ENCODE measurements around the gene PDE4B.
A peak's percentile ranks its signal among the peaks of the same experiment; 100 is the strongest.
"Not testable (repeated sequence)": the region's sequence is repeated elsewhere in the genome, so short reads cannot be mapped to it uniquely, and the experiment has no call there.

The PDE4B gene

DNA sequence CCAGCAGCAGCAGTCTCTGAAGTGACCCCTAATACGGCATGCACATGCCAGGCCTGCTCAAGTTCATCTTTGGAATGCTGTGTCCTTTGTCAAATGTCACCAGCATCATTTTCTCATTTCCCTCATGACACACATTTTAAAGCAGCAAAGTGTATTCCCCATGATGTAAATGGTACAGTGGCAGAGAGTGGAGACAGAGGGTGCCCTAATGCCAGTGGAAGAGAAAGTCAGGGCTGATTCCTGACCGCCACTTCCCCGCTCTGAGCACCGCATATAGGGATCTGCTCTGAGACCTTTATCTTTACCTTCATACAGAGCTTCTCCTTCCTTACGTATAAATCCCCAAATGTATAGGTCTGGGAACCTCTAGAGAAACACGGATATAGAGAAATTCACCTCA is 518.9 kb downstream of the PDE4B start:
- no peak for DNase-seq (ENCODE audit: low read depth in 2 of 2)

DNA sequence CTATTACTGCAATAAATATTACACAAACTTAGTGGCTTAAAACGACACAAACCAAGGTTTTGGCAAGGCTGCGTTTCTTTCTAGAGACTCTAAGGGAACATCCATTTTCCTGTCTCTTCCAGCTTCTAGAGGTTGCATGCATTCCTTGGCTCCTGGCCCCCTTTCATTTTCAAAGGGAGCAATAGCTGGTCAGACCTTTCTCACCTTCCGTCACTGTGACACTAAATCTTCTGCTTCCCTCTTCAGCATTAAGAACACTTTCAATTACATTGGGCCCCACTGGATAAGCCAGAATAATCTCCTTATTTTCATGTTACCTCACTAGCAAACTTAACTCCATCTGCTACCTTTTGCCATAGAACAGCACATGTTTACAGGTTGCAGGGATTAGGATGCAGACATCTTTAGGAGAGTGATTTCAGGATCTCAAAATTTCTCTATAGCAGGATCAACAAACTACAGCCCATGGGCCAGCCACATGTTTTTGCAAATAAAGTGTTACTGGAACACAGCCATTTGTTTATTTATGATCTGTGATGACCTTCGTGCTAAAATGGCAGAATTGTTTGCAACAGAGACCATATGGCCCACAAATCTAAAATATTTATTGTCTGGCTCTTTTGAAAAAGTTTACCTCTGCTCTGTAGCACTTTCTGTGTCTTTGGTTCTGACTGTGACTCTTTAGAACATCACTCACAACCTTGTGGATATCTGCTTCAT is 519.7 kb downstream of the PDE4B start:
- no peak for DNase-seq (ENCODE audit: low read depth in 2 of 2)

DNA sequence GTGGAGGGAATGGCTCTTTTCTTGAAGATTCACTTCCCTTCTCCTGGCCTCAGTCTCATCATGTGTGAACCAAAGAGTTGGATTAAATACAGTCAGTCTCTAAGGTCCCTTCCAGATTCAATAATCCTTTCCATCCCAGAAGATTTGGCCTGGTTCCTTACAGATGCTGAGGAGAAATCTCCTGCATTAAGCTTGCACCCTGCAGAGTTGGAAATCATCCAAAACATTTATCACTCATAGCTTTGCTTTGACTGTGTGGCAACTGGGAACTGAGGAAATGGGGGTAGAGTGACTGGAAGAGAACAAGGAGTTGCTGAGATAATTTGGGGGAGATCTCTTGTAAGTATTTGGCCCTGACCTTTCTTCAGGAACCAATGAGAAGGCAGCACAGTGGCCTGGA is 520.7 kb downstream of the PDE4B start:
- no peak for DNase-seq (ENCODE audit: low read depth in 2 of 2)

DNA sequence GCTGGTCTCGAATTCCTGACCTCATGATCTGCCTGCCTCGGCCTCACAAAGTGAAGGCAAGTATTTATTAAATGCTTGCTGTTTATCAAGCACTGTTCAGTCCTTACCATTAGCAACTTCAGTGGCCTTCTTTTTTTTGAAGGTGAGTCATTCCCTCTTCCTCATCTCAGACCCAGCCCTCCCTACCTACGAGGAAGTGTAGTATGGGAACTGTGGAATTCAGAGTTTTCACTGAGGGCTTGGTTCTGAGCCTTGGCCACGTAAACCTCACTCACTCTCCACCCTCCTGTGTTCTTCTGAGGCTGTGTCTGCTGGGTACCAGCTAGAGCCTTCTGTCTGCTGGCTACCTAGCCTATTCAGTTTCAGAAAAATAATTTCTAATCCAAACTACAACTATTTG is 523.0 kb downstream of the PDE4B start:
- no peak for DNase-seq (ENCODE audit: low read depth in 2 of 2)

DNA sequence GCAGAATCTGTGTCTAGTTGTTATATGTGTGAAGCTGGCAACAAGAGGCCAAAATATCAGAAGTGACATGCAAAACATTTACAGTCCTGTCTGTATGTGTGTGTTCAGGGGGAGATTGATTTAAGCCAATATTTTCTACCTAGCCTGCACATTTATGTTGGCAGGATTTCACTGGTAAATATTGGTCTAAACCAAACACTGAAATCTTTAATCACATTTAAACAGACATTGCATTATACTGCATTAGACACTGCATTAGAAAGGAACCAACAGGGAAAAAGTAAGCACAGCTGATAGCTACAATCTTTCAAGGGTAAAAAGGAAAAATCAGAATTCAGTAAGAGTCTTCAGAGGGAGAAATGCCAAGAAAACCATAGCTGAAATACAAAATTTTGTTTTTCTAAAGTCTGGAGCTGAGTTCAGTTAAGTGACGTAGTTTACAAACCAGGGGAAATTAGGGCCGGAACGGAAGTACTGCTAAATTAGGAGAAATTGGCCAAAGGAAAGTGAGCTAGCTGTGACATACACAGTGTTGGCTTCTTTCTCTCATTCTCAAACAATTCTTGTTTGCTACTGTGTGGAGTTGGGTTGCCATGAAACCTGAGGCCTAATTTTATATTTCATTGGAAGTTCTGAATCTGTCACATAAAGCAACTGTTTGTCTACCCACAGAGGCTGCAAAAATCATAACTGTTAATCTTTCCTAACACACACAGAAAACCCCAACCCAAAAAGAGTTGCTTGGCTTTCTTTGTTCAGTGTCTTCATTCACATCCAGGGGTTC is 524.0 kb downstream of the PDE4B start:
- DNase-seq (ENCODE audit: low read depth in 2 of 2) = no peak

DNA sequence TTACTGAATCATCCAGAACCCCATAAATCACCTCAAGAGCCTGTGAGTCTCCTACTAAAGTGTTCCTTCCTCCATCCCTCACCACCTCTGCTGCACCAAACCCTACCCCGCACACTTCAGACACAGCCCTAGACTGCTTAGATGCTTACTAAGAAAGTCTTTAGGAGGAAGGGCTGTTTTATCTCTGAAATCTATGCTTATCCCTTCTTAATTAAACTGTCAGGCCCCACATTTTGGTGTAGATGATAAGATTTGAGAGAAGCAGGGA is 524.5 kb downstream of the PDE4B start:
- DNase-seq (ENCODE audit: low read depth in 2 of 2) = no peak

DNA sequence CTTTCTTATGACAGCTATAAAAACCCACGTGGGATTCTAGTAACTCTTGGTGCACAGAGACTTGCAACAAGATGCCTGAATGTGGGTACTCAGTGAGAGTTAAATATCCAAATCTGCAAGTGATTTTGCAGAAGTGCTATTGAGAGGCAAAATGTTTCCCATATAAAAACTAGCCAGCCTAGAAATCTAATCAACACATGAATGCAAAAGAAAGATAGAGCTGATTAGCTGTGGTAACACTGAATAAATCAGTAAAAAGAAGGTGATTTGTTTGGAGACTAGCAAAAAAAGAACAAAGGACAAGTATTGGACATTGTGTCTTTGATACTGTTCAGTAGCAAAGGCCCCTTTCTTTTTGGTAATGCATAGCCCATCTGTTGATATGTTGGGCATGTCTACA is 527.5 kb downstream of the PDE4B start:
- DNase-seq (ENCODE audit: low read depth in 2 of 2) = no peak

DNA sequence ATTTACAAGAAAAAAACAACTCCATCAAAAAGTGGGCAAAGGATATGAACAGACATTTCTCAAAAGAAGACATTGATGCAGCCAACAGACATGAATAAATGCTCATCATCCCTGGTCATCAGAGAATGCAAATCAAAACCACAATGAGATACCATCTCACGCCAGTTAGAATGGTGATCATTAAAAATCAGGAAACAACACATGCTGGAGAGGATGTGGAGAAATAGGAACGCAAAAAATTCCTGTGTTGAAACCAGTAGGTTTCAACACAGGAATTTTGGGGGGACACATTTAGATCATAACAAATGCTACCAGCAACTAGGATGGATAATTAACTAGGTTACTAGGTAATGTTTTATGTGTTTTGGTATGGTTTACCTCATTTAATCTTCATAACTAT is 529.8 kb downstream of the PDE4B start:
- not testable (repeated sequence) for DNase-seq (ENCODE audit: low read depth in 2 of 2)

DNA sequence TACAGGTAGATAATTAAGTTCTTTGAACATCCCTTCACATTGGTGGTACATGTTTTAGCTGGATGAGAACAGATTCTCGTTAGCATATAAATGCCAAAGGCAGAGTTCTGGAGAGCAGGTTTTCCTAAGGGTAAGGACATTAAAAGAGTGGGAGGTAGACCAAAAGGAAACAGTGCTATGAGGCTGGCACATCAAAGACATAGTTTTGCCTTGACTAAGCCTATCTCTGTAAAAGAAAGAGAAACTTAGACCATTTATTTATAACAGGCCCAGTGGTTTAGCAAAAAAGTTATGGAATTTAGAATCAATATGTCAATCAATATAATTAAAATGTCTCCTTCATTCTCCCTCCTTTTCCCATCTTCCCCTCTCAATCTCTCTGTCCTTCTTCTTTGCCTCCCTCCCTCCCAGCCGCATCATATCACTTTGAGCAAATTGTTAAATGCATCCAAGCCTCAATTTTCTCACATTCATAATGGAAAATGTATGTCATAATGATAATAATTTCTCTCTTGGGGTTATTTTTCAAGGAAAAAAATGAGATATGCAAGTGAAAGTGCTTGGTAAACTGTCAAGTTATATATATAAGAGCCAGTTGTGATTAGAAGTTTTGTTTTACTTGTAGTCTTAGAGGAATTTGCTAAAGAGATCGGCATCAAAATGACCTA is 531.4 kb downstream of the PDE4B start:
- DNase-seq (ENCODE audit: low read depth in 2 of 2) = no peak

DNA sequence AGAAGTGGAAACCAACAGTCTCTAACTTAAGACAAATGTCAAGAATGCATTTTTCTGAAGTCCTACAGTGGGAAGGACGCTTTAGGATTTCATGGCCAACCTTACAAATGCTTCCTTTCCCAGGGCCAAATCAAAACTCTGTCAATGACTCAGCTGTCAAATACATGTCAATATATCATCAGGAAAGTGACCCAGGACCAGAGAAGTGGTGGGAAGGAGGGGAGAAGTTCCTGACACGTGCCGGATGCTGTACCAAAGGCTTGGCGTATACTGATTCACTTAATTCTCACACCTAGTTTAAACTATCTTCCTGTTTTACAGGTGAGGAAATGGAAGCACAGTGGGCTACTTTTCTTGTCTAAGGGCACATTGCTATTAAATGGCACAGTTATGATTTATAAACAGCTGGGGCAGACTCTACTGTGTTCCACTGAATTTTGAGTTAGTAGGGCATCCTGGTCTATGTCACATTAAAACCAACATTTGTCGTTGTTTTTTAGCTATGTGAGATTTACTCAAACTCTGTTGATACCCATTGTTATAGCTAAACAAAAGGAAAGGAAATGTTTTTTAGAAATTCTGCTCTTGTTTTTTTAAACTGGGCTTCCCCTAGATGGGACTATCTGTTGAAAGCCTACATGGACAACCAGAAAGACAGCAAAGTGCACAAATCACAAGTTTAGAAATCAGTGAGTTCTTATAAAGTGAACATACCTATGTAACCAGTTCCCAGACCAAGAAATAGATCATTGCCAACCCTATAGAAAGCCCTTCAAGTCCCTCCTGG is 533.1 kb downstream of the PDE4B start:
- DNase-seq (ENCODE audit: low read depth in 2 of 2) = no peak

DNA sequence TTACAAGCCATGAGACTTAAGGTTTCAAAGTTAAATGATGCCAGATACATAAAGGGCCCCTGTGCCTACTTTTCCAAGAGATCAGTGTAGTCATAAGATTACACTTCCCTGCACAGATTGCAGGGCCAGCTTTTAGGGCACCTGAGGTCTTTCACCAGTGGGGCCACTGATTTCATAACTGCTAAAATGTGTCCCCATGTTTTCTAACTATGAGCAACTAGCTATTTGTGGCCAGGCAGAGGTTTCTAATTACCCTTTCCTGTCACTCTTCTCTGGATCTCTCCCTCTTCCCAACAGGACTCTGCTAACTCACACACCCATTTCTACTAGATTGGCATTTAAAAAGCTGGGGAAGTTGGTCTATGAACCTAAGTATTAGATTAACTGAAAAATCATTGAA is 534.2 kb downstream of the PDE4B start:
- no peak for DNase-seq (ENCODE audit: low read depth in 2 of 2)

DNA sequence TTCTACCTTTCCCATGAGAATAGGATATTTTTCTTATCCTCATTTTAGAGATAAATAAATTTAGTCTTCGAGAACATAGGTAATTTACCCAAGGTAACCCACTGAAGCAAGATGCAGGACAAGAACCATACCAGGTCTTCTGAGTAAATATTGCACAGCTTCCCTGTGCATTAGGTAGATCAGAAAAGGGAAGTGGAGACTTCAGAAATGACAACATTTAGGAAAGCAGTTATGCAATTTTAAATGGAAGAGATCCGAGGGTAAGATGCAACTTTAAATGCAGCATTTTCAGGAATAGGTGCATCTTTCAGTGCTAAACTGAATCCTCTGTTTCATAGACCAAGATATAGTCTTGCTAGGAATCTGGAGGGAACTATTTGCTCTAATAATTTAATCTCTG is 534.9 kb downstream of the PDE4B start:
- DNase-seq (ENCODE audit: low read depth in 2 of 2) = no peak

DNA sequence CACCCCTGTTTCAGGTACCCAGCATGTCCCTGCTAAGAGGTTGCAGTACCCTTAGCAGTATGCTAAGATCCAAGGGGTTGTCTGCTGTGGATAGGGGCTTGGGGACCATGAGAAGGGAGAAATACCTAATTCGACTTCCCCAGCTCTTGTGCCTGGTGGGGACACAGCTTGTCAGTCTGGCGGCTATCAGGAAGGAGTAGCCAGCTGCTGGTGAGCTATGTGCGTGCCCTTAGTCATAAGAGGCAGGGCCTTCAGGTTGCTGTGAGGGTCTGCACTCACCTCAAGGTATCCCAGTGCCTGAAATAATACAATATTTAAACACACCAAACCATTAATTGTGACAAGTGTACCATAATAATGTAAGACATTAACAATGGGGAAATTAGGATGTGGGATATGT is 536.2 kb downstream of the PDE4B start:
- DNase-seq (ENCODE audit: low read depth in 2 of 2) = no peak

DNA sequence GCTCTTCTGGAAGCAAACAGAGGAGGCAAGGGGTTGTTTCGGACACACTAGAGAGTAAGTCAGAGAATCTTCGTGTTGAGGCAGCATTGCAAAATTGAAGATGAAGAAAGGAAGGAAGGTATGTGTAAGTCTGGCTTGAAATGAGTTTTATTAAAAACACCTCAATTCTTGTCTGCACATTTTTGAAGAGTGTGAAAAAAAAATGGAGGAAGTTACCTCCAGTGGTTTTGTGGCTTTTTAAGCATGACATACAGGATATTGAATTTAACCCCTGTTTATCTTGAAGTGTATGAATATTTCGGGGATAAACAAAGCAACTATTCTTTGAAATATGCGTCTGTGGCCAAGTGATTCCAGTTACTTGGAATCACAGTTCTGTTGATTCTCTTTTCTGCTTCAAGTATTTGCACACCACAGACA is 538.0 kb downstream of the PDE4B start:
- no peak for DNase-seq (ENCODE audit: low read depth in 2 of 2)

DNA sequence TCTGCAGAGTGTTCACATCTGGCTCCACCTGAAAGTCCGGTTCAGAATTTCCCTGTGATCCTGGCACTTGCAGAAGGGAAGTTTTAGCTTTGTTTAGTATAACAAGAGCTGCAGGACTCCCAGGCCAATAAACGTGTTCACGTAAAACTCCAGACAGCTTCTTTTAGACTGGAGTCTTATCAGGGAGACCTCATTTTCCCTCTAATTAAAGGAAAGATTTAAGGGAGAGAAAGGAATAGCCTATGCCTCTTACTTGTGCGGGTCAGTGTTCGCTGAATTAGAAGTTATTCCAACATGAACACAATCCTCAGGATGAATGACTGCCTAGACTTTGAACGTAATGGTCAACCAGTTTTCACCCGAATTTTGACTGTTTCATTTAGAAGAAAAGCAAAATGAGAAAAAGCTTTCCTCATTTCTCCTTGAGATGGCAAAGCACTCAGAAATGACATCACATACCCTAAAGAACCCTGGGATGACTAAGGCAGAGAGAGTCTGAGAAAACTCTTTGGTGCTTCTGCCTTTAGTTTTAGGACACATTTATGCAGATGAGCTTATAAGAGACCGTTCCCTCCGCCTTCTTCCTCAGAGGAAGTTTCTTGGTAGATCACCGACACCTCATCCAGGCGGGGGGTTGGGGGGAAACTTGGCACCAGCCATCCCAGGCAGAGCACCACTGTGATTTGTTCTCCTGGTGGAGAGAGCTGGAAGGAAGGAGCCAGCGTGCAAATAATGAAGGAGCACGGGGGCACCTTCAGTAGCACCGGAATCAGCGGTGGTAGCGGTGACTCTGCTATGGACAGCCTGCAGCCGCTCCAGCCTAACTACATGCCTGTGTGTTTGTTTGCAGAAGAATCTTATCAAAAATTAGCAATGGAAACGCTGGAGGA is 539.2 kb downstream of the PDE4B start:
- DNase-seq (ENCODE audit: low read depth in 2 of 2) = no peak

DNA sequence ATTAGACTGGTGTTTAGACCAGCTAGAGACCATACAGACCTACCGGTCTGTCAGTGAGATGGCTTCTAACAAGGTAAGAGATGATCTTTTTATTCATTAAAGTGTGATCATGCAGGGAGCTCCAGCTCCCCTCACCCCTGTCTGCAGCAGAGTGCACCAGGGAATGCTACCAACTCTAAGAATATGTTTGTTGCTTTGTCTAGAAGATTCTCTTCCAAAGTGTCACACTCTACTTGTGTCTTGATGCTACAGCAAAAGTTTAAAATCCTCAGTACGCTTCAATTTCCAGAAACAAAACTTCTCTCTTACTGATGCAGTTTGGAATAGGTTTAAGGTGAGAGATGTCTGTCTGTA is 539.8 kb downstream of the PDE4B start:
- DNase-seq (ENCODE audit: low read depth in 2 of 2) = no peak

DNA sequence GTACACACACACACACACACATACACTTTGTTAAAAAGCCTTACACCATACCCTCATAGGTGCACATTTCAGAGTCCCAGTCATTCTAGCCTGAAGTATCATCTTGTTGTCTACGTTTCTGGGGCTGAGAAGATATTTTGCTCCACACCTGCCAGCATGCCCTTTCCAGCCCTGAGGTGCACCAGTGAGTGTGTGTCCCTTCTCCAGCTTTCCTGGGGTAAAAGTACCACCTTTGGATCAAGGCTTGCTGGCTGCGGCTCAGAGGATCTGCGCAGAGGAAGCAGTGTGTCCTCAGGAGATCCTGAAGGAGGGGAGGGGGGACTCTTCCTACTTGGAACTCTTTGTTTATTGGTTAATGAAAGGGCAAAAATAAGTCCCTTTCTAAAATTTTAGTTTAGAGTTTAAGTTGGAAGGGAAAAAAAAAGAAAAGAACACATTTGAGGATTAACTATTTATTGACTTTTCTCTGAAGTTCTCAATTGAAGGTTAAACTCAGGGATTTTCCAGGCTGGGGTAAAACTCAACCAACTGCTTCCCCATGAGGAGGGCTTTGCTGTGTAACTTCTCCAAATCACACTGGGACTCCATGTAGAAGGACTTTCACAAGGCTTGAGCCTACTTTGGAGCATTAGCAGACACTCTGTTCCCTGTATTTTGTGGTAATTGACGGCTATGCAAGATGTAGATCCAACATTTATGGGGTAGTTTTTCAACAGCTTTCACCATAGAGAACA is 540.9 kb downstream of the PDE4B start:
- DNase-seq (ENCODE audit: low read depth in 2 of 2) = no peak

DNA sequence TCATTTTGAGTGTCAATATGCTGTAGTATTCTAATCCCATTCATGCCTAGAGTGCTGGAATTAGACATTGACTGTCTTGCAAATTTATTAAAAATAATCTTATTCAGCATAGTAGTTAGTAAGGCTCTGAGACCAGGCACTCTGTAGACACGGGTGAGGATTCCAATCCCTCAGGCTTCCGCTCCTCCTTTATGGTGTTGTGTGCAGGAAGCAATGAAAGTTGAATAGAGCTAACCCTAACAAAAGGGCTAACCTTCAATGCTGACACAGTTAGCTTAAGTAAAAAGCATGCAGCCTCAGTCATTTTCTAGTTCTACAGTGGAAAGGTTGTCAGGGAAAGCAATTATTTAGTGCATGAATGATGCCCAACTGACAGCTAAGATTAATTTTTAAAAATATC is 541.6 kb downstream of the PDE4B start:
- DNase-seq (ENCODE audit: low read depth in 2 of 2) = no peak

DNA sequence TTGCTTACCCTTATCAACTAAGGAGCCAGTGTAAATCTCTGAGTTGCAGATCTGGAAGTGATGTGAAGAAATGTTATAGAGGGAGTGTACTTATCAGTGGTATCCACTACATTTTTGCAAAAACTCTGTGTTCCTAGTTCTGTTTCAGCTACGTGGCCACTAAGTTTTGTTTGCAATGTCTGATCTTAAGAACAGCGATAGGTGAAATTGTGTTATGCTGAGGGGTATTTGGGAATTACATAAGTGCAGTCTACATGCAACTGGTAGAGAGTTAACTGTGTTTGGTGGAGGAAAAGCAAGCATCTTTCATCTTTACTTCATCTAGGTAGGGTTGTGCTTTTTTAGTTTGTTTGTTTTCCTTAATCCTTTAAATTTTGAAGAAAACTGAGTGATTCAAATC is 542.4 kb downstream of the PDE4B start:
- no peak for DNase-seq (ENCODE audit: low read depth in 2 of 2)

DNA sequence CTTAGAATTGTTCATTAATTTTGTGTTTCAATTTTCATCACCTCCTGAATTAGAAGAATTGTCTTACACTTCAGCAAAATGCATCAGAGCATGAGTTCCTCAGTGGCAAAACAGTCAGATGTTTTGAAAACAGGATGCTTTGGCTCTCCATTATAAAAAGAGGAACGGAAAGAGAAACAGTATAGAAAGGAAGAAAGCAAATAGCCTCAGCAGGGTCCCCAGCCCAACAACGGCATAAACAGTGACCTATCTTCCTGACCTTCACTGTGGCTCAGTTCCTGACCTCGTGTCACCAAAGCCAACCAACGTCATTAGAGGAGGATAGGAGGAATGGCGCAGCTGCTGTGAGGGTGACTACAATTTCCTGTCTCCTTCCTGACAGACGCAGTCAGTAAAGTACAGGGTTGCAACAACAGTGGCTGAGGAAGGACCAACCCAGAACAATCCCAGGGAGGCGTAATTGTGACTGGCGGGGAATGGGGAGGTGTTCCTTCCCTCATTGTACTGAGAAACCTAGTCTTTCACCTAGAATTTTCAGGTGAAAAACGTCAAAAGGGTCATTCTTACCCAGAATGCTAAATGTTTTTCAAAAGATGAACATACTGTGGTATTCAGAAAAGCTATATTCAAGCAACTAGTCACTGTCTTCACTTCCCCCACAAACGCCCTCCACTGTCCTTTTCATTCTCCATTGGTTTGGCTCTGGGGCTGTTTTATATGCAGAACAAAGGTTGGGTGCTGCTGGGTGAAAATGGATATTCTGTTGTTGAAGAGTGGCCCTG is 543.4 kb downstream of the PDE4B start:
- peak; percentile 34 to 52 for DNase-seq (ENCODE audit: low read depth in 2 of 2)
